Keratinocyte (primary cell): Measurements from ENCODE around the gene PCCB. TPM values are rescaled to one million over a fixed set of nuclear protein-coding genes. Genes with fewer than 3 reads are reported as not detected.

Experiments
- DNase-seq: peaks from one replicate; pipeline ENCODE4 v3.0.0-alpha.2; 2011; ENCODE audit warnings: low read depth, missing footprints, low spot score
- FAIRE-seq: peaks from 2 replicates; lab custom pipeline; 2011; peaks lifted over from hg19 to GRCh38; lab: Jason Lieb, UNC
- H2AFZ ChIP-seq: 2 replicates; pipeline ENCODE4 v1.6.0; 2012; ENCODE audit warnings: low read length, control low read depth, inconsistent platforms; ENCODE audit not compliant: control insufficient read depth
- H3K27ac ChIP-seq: 2 replicates; pipeline ENCODE4 v1.5.1; 2011; ENCODE audit warnings: low read length; ENCODE audit not compliant: control insufficient read depth, insufficient read depth
- H3K27me3 ChIP-seq: 3 replicates; pipeline ENCODE4 v1.6.0; 2011; ENCODE audit warnings: low read length; ENCODE audit not compliant: control insufficient read depth, insufficient read depth; ENCODE audit errors: extremely low read depth
- H3K36me3 ChIP-seq, 2 experiments: 2 replicates in 1 of 2; 3 replicates in 1 of 2; pipeline ENCODE4 v1.5.1; 2011; ENCODE audit warnings: low read length in 2 of 2, mild to moderate bottlenecking in 1 of 2; ENCODE audit not compliant: control insufficient read depth in 2 of 2, insufficient read depth in 2 of 2; ENCODE audit errors: extremely low read depth in 1 of 2
- H3K4me1 ChIP-seq: 3 replicates; pipeline ENCODE4 v1.5.1; 2011; ENCODE audit warnings: low read length; ENCODE audit not compliant: control insufficient read depth, insufficient read depth; ENCODE audit errors: extremely low read depth
- H3K4me2 ChIP-seq: 3 replicates; pipeline ENCODE4 v1.6.0; 2011; ENCODE audit warnings: low read depth, low read length; ENCODE audit not compliant: control insufficient read depth, insufficient read depth; ENCODE audit errors: extremely low read depth
- H3K4me3 ChIP-seq, 3 experiments: fragments of 200-600 bp in 1 of 3; sonication (generic) in 1 of 3; 2 replicates in 2 of 3; 3 replicates in 1 of 3; pipeline ENCODE4 v1.5.1; 2011 to 2016; ENCODE audit warnings: low read length in 3 of 3, mild to moderate bottlenecking in 3 of 3, control low read depth in 2 of 3, inconsistent platforms in 1 of 3, low read depth in 1 of 3, mixed read lengths in 1 of 3, mixed run types in 1 of 3, moderate library complexity in 1 of 3; ENCODE audit not compliant: control insufficient read depth in 2 of 3, insufficient read depth in 2 of 3; ENCODE audit errors: extremely low read depth in 1 of 3
- H3K79me2 ChIP-seq: 2 replicates; pipeline ENCODE4 v1.6.0; 2012; ENCODE audit warnings: low read length; ENCODE audit not compliant: control insufficient read depth, insufficient read depth
- H3K9ac ChIP-seq: 3 replicates; pipeline ENCODE4 v1.6.0; 2011; ENCODE audit warnings: low read length; ENCODE audit not compliant: control insufficient read depth, insufficient read depth; ENCODE audit errors: extremely low read depth
- H3K9me1 ChIP-seq: 3 replicates; pipeline ENCODE4 v1.6.0; 2011; ENCODE audit warnings: low read length; ENCODE audit not compliant: control insufficient read depth, insufficient read depth; ENCODE audit errors: extremely low read depth
- H3K9me3 ChIP-seq: 2 replicates; pipeline ENCODE4 v1.5.1; 2012; ENCODE audit warnings: low read depth, low read length; ENCODE audit not compliant: control insufficient read depth
- H4K20me1 ChIP-seq: 3 replicates; pipeline ENCODE4 v1.6.0; 2011; ENCODE audit warnings: low read length; ENCODE audit not compliant: control insufficient read depth, insufficient read depth; ENCODE audit errors: extremely low read depth
- CTCF ChIP-seq, 3 experiments: IDR thresholded peaks in 1 of 3; conservative IDR thresholded peaks in 1 of 3; optimal IDR thresholded peaks in 1 of 3; 2 replicates in 2 of 3; 3 replicates in 1 of 3; pipeline versions ENCODE3 to v1.5.1; 2011; ENCODE audit warnings: low read length in 3 of 3, mild to moderate bottlenecking in 3 of 3, moderate library complexity in 2 of 3, control low read depth in 1 of 3, inconsistent platforms in 1 of 3; ENCODE audit not compliant: insufficient read depth in 2 of 3; ENCODE audit errors: extremely low read depth in 1 of 3
- EZH2 ChIP-seq: IDR thresholded peaks from one replicate; pipeline ENCODE4 v1.6.1; 2012; ENCODE audit warnings: inconsistent platforms, mild to moderate bottlenecking, low read length, moderate library complexity
- dilution Hi-C: fragments of 300-500 bp; cut with MboI; formaldehyde crosslinking; loops from one replicate; pipeline ENCODE4 v1.7.0; 2020; ENCODE audit warnings: low sequenced_read_pairs; ENCODE audit not compliant: extremely low pct_ligation_motif_present
- polyA plus RNA-seq, 5 experiments: library from polyadenylated mRNA; depleted of rRNA in 3 of 5; stranded (reverse) in 3 of 5; stranded (forward) in 1 of 5; unstranded in 1 of 5; fragments of >200 nt; gene quantifications; 1 replicate in 1 of 5; 2 replicates in 3 of 5; 3 replicates in 1 of 5; pipeline versions ENCODE4 v1.2.1 to v1.2.3, GENCODE V29; 2011 to 2012; ENCODE audit warnings: missing spikeins in 2 of 5, low read depth in 1 of 5, low replicate concordance in 1 of 5

Gene PCCB
- polyA plus RNA-seq, 1 donor (not counting 4 experiments of a cell fraction or from before 2014, with no cell fraction given), result 46.9 TPM

DNA sequence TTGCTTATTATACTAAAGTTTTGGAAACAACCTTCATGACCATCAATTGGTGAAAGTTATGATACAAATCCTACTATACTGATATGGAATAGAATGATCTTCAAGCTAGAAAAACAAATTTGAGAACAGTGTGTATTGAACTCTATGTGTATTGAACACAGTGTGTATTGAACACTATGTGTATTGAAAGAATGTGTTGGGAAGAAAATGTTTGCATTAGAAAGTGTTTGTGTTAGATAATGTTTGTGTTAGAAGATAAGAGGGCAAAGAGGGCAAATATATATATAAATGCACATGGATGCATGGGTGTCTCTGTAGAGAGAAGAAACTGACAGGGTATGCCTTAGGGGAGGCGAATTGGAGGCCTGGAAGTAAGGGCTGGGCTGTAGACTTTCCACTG, 42.4 kb downstream of the PCCB start:
- H3K9me3 ChIP-seq, result no peaks in the 10 kb centered on the region
- H2AFZ ChIP-seq, result no peak overlapping the region
- no peaks in the 10 kb centered on the region for H3K4me1 ChIP-seq
- TF ChIP-seq EZH2, result no peak
- TF ChIP-seq CTCF (optimal IDR thresholded peaks at IDR 0.05 in 1 of 3, IDR thresholded peaks at IDR 0.05 in 1 of 3, conservative IDR thresholded peaks at IDR 0.05 in 1 of 3; ENCODE audit: extremely low read depth in 1 of 3, insufficient read depth in 2 of 3, low read length in 3 of 3), result no peak
- dilution Hi-C loops, result no loop called here
- no peak overlapping the region for H3K27ac ChIP-seq
- H3K4me2 ChIP-seq, result no peak overlapping the region
- no peaks in the 10 kb centered on the region for H4K20me1 ChIP-seq
- FAIRE-seq, result no peak
- no peak overlapping the region for H3K9ac ChIP-seq
- no peaks in the 10 kb centered on the region for H3K27me3 ChIP-seq
- H3K4me3 ChIP-seq, result no peak overlapping the region
- no peak for DNase-seq
- H3K9me1 ChIP-seq, result no peaks in the 10 kb centered on the region
- no peaks in the 10 kb centered on the region for H3K79me2 ChIP-seq
- peaks cover 2 to 4% of the 10 kb centered on the region in 2 experiments for H3K36me3 ChIP-seq

DNA sequence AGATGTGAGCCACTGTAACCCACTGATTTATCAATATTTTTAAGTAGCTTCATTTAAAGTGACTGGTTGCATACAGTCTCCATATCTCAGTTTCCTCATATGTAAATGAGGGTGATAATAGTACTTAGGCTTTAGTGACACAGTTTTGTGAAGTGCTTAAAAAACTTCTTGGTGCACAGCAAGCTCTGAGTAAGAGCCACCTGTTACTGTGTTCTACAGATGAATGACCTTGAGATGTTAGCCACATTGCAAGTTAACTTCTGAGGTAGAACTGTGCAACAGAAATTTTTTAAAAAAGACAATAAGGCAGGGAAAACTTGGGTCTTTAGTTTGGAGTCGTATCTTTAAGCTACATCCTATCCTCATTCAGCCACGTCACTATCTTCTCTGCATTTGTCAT, 43.1 kb downstream of the PCCB start:
- H3K4me3 ChIP-seq, result no peak overlapping the region
- no peaks in the 10 kb centered on the region for H4K20me1 ChIP-seq
- H3K4me1 ChIP-seq, result no peaks in the 10 kb centered on the region
- DNase-seq, result no peak
- no peak overlapping the region for H3K4me2 ChIP-seq
- TF ChIP-seq CTCF (optimal IDR thresholded peaks at IDR 0.05 in 1 of 3, IDR thresholded peaks at IDR 0.05 in 1 of 3, conservative IDR thresholded peaks at IDR 0.05 in 1 of 3; ENCODE audit: extremely low read depth in 1 of 3, insufficient read depth in 2 of 3, low read length in 3 of 3) (no peak), EZH2 (no peak)
- no peak overlapping the region for H2AFZ ChIP-seq
- no peaks in the 10 kb centered on the region for H3K9me1 ChIP-seq
- no peak overlapping the region for H3K9ac ChIP-seq
- no peaks in the 10 kb centered on the region for H3K79me2 ChIP-seq
- peaks cover 2 to 4% of the 10 kb centered on the region in 2 experiments for H3K36me3 ChIP-seq
- dilution Hi-C loops, result no loop called here
- FAIRE-seq, result no peak
- no peaks in the 10 kb centered on the region for H3K9me3 ChIP-seq
- no peak overlapping the region for H3K27ac ChIP-seq
- no peaks in the 10 kb centered on the region for H3K27me3 ChIP-seq
